GM21786 (cell line): ENCODE data around the gene GSKIP.
A peak's percentile ranks its signal among the peaks of the same experiment; 100 is the strongest.
"Not testable (repeated sequence)": the region's sequence is repeated elsewhere in the genome, so short reads cannot be mapped to it uniquely, and the experiment has no call there.

Source experiments
- ATAC-seq: cut with Tn5 transposase; IDR thresholded peaks from one replicate; pipeline ENCODE4 v1.9.1; 2021; ENCODE audit not compliant: unreplicated experiment

Gene GSKIP

GRCh38 chr14:96362965-96363750 is at the start of gene GSKIP, which contains the start of gene ATG2B:
Gene GSKIP (plus strand): TSS chr14:96363526. CDS start chr14:96382248, 18,722 bp downstream.
Gene ATG2B (minus strand): TSS chr14:96363341. CDS start chr14:96362976, 365 bp downstream.
- ATAC-seq, result peak; percentile 67

DNA sequence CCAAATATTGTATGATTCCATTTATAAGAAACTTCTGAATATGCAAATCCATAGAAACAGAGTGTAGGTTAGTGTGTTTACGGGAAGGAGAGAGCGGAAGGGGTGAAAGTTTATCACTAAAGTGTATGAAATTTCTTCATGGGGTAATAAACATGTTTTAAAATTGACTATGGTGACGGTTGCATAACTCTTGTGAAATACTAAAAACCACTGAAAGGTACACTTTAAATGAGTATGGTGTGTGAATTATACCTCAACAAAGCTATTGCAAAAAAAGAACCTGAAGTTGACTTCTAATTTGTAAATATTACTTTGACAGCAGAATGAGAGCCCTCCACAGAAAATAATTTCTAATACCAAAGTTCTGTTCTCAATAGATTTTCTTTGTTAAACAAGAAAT is 47.2 kb upstream of the GSKIP start:
- ATAC-seq, result no peak

DNA sequence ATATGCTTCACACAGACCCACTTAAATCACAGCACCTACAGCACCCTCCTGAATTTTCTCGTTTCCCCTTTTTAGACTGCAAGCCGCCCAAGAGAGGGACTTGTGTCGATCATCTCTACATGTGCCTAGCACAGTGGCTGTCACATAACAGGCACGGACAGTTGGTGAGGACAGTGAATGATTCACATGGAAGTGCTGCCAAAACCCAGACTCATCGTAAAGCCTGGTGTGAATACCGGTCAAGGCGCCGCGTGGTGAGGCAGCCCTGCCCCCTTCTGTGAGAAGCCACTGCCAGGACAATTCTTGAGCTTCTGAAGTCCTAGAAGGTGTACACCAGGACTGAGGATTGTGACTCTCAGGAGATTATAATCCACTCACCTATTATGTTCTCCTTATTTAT is 44.5 kb upstream of the GSKIP start:
- ATAC-seq, result no peak

DNA sequence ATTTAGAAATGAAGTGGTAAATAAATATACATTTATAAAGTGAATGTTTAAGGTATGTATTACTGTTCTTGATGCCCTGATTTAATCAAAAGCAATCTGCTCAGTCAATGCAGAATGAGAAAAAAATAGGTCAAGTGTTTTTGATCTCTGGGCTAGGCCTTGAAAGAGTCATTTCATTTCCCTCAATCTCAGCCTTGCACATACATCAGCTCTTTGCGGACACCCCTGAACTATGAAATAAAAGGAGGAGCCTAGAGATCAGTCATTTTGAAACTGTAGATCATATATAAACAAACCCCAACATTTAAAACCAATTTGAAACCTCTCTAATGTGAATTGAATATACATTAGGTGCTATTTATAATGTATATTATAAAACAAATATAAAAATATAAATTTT is 42.7 kb upstream of the GSKIP start:
- ATAC-seq, result no peak

GRCh38 chr14:96324219-96324618 is 39.1 kb upstream of the GSKIP start:
- no peak for ATAC-seq

DNA sequence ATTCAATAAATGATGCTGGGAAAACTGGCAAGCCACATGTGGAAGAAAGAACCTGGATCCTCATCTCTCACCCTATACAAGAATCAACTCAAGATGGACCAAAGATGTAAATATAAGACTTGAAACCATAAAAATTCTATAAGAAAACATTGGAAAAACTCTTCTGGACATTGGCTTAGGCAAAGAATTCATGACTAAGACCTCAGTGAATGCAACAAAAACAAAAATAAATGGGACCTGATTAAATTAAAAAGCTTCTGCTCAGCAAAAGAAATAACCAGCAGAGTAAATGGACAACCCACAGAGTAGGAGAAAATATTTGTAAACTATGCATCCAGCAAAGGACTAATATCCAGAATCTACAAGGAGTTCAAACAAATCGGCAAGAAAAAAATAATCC is 24.8 kb upstream of the GSKIP start:
- ATAC-seq, result no peak

DNA sequence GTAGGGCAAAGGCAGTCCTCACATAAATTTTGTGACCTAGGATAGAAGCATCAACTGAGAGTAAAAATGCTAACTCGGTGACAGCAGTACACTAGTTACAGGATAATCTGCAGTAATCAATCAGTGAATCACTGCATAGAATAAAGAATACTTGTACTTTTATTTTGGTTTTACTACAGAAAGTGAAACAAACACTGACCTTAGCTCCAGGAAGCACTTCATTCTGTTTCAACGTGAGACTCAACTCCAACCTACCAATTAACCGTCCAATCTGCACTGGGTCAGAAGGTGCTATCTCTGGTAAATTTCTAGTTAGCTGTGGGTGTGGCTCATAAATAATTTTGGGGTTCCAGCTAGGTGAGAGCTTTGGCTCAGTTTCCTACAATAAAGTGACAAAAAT is 22.0 kb upstream of the GSKIP start:
- ATAC-seq, result no peak

DNA sequence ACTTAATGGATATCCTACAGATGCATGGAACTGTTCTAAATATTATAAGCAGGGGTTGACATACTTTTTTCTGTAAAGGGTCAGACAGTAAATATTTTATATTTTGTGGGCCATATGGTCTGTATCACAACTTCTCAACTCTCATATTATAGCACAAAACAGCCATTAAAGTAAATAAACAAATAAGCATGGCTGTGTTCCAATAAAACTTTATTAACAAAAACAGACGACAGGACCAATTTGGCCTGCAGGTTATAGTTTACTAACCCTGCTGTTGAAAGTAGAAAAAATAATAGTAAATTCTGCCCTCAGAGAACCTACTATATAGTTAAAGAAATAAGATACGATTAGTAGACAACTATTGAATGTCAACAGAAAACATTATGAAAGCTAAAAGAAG is 17.7 kb upstream of the GSKIP start:
- ATAC-seq, result no peak

GRCh38 chr14:96347957-96348356 is 15.4 kb upstream of the GSKIP start:
- ATAC-seq, result not testable (repeated sequence)

DNA sequence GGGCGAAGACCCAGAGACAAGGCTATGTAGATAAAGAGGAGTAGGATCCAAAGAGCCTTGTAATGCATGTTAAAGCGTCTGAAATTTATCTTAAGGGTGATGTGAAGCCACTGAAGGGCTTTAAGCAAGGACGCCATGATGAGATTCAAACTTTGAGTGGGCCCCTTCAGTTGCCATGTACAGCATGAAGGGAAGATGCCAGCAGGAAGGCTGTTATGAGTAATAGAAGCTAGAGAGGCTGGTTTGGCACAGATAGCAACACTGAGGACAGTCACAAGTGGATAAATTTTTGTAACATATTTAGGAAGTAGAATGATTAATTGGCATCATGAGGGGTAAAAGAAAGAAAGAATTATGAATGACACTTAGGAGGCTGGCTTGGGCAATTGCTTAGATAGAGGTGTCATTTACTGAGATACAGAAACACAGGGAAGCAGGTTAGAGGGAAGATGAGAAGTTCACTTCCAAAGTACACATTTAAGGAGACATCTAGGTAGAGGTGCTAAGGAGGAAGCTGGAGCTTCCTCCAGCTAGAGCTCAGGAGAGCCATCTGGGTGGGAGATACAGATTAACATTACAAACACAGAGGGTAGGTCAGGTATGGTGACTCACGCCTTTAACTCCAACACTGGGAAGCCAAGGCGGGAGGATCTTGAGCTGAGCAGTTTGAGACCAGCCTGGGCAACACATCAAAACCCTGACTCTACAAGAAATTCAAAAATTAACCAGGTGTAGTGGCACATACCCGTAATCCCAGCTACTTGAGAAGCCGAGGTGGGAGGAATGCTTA is 13.8 kb upstream of the GSKIP start:
- no peak for ATAC-seq

DNA sequence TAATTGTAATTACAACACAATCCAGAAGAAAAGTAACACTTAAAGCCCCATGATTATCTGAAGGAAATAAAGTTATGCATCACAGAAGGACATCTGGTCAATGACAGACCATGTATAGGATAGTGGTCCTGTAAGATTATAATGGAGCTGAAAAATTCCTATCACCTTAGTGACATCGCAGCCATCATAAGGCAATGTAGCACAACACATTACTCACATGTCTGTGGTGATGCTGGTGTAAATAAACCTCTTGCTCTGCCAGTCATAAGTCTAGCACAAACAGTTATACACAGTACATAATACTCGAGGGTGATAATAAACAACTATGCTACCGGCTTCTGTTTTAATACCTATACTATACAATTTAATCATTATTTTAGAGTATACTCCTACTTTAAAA is 11.3 kb upstream of the GSKIP start:
- no peak for ATAC-seq

DNA sequence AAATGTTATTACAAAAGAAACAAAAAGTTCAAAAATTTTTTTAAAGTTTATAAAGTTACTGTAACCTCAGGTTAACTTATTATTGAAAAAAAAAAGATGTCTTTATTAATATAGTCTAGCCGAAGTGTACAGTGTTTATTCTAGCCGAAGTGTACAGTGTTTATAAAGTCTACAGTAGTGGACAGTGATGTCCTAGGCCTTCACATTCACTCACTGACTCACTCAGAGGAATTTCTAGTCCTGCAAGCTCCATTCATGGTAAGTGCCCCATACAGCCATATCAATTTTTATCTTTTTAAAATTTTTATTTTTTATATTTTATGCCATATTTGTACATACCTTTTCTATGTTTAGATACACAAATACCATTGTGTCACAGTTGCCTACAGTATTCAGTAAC is 10.6 kb upstream of the GSKIP start:
- no peak for ATAC-seq

- no peak for ATAC-seq
These were observed 9.1 kb upstream of the GSKIP start for GRCh38 chr14:96354246-96354645.

DNA sequence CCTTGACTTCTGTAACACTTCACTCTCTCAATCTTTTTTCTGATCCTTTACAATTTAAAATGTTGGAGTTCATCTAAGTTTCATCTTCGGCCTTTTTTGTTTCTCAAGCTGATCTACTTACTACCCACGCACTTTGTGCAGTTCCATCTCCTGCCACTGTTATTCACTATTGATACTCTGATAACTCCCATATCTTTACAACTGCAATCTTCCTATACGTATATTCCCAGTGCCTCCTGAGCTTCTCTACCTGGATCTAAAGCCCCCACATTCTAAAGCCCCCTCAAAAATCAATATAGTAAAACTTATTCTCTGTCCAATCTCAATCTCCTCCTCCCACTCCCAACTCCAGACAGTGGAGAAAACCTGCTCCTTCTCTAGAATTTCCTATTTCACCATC is 6.1 kb upstream of the GSKIP start:
- no peak for ATAC-seq

DNA sequence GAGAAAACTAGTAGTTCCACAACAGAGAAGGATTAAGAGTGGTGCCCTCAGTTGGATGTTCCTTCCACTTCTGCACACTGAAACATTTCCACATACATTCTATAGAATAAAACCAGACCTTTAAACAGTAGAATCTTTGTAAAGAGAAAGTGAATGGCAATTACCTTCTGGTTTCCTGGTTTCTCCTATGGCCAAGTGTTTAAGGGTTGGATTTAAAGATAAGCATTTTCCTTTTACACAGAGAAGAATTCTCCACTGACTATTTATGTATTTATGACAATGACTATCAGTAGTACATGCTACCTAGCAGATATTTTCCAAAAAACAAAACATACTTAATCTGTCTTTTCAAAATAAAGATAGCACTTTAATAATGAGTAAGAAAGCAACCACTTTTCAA is 3.4 kb upstream of the GSKIP start:
- no peak for ATAC-seq

DNA sequence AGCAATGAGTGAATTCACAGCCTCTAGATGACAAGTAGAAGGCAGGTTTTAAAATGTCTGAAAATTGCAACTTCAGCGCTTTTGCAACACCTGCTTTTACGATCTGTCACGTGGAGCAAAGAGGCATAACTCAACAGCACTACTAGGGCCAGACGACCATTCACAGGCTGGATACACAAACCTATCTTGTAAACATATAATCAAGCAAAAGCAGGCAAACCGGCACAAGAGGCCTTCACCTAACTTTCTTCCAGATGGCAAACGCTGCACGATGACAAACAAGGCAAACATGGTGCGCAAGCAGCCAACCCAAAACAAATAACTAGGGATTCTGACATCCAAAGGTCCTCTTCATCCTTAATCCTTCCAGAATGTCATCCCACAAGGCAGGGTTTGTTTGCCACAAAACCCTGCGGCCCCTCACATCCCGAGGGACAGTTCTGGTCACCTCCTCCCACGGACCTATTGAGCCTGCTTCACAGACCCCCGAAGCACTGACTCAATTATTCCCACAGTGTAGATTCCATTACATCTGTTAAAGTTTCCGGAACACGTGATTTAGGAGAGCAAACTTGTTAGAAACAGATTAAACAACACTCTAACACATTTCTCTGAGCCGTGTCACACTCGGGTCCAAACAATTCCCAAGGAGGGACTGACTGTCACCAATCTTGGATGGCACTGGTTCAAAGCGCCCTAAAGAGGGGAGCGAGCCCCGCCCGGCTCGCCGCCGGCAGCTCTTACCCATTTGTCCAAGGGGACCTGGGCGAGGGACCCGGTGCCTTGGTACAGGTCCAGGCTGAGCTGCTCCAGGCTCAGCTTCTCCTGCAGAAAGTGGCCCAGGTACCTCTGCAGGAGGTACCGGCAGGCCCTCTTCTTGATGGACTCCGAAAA is 1.0 kb upstream of the GSKIP start:
- no peak for ATAC-seq

DNA sequence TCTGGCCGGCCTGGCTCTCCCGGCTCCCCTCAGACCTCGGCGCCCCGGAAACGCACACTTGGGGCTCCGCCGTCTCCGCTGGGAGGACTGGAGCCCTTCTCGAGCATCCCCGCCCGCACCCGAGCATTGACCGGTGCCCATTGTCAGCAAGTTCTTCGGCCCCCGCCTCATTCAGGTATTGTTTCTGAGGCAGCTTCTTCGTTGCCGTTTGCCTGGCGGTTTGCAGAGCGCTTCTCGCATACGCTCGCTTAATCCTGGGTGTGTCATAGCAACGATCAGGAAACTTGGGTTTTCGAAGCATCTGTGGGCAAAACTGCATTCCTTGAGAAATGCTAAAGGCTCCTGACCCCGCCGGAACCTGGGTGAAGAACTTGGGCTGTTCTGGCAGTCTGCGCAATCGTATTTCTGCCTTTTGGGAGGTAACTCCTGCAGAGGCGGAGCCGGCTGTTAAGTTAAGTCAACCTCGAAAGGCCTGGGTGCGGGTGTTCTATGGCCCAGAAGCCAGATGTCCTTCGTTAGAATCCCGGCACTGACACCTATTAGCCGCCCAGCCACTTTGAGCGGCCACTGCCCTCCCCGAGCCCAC is 518 bp downstream of the GSKIP start:
- ATAC-seq, result peak; percentile 17

DNA sequence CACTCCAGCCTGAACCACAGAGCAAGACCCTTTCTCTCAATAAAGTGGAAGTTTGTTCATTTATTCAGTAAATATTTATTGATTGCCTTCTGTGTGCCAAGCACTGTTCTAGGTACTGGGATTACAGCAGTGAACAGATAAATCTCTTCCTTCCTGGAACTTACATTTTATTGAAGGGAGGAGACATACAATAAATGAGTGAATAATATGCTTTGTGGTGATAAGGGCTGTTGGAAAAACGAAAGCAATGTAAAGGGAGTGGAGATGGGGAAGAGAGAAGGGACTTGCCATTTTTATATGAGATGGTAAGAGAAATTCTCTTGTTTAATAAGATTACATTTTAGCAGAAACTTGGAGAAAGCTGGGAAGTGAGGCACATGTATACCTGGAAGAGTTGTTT is 1.6 kb downstream of the GSKIP start:
- no peak for ATAC-seq

GRCh38 chr14:96368534-96368933 is 5.2 kb downstream of the GSKIP start:
- ATAC-seq, result no peak

DNA sequence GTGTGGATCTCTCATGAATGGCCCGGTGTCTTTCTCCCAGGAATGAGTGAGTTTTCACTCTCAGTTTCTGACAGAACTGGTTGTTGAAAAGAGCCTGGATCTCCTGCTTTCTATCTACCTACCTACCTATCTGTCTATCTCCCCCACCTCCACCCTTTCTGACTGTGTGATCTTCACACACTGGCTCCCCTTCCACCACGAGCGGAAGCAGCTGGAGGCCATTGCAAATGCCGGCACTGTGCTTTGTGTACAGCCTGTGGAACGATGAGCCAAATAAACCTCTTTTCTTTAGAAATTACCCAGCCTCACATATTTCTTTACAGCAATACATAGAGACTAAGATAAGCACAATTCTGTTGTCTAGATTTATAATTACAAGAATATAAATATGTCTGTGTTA is 7.2 kb downstream of the GSKIP start:
- ATAC-seq, result no peak

DNA sequence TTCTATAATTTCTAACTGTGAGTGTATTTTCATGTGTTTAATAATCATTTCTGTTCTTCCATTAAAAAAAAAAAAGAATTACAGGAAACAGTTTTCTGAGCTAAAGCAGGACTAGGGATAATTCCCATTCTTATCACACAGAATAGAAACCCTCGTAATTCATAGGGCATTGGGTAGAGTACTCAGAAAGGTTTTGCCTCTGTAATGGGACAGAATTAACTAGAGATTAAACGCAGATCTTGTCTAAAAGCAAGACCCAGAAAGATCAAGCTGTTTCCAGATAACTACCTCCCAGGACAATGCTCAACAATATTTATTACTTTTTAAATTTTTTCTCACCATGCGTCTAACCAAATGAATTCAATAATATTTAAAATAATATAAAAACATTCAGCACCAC is 10.2 kb downstream of the GSKIP start:
- no peak for ATAC-seq
